Measurements from ENCODE around the gene UBTFL1.
A peak's percentile ranks its signal among the peaks of the same experiment; 100 is the strongest.
"Not testable (repeated sequence)": the region's sequence is repeated elsewhere in the genome, so short reads cannot be mapped to it uniquely, and the experiment has no call there.

UBTFL1 gene, protein sequence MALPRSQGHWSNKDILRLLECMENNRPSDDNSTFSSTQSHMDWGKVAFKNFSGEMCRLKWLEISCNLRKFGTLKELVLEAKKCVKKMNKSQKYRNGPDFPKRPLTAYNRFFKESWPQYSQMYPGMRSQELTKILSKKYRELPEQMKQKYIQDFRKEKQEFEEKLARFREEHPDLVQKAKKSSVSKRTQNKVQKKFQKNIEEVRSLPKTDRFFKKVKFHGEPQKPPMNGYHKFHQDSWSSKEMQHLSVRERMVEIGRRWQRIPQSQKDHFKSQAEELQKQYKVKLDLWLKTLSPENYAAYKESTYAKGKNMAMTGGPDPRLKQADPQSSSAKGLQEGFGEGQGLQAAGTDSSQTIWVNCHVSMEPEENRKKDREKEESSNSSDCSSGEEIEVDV
- 0 to 0.44 (median 0) reads per million in 17 experiments for total RNA-seq

DNA sequence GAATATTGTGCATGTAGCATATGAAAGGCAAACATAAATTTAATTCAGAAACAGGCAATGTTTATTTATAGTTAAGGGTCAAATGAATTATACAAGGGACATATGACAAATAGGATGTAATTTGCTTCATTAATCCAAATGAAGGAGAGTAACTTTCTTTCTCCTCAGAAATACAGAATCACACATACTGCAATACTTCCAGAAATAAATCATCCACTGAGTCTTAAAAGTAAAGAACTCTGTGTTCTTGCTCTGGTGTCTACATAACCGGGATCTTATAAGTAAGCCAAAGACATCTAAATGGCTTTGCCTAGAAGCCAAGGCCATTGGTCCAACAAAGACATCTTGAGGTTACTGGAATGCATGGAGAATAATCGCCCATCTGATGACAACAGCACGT is at the start of gene UBTFL1:
Gene UBTFL1 (plus strand): TSS at position 301 of the 400 bp plus-strand sequence. CDS start 0 bp downstream, at position 301.
- DNase-seq, result not testable (repeated sequence)

DNA sequence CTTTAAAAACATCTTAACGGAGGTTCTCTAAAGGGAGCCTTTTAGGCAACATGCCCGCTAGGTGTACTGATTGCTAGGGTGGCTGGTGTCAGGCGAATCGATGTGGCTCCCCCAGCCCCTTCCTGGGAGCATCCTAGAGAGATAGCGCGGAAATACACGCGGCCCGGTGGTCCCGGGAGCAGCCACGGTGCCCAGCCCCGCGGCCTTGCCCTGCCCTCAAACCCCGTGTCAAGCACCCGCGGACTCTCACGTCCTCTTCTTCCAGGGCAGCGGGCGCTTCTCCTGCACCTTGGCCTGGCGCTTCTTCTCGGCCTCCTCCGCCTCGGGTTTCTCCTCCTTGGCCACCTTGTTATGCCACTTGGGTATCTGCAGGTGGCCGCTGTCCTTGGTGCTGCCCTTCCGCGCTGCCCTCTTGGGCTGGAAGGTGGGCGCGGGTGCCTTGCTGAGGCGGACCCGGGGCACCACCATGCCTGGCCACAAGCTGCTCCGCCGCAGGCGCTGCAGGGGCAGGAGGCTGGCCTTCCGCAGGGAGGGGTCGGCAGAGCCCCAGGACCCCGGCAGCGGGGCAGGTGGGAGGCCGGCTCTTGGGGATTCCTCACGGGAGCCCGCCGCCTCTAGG is 34.0 kb upstream of the UBTFL1 start:
- not testable (repeated sequence) for DNase-seq

DNA sequence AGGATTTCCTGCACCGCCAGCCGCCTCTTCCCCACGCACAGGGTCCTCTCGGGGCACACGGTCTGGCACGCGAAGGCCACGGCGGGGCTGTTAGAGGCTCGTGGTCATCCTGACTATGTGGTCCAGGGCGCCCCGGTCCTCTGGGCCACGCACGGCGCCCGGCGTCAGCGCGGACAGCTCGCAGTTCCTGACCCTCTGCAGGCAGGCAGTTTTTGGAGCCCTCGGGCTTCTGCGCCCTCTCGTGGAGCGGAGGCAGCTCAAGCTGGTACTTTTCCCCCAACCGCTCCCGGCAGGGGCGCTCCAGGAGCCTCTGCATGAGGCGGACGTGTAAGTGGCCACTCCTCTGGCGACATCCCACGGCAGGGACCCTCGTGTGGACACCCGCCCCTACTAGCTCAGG is 33.4 kb upstream of the UBTFL1 start:
- DNase-seq, result not testable (repeated sequence)

DNA sequence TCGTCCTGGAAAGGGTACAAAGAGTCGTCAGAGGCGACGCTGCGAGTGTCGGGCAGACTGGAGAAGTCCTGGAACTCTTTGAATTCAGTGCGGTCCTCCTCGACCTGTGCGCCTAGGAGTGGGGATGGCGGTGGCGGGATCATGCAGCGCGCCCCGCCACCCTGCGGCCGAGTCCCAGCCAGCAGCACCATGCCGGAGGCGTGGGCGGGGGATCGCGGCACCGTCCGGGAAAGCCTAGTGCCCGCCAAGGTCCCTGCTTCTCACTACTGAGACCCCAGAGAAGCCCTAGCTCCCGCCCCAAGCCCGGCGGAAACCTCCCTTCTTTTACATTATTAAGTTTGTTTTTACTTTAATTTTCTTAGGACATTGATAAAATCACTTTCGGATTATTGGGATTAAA is 32.2 kb upstream of the UBTFL1 start:
- not testable (repeated sequence) for DNase-seq

DNA sequence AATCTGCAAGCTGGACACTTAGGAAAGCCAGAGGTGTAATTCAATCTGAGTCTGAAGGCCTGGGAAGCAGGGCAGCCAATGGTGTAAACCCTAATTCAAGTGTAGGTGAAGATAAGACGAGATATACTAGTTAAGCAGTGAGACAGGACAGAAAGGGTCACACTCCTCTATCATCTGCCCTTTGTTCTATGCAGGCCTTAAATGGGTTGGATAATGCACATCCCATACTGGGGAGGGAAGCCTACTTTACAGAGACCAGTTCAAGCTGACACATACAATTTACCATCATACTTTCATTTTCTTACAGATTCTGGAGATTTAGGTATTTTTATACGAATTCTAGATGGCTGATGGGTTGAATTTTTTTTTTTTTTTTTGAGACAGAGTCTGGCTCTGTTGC is 3.0 kb downstream of the UBTFL1 start:
- DNase-seq, result not testable (repeated sequence)

DNA sequence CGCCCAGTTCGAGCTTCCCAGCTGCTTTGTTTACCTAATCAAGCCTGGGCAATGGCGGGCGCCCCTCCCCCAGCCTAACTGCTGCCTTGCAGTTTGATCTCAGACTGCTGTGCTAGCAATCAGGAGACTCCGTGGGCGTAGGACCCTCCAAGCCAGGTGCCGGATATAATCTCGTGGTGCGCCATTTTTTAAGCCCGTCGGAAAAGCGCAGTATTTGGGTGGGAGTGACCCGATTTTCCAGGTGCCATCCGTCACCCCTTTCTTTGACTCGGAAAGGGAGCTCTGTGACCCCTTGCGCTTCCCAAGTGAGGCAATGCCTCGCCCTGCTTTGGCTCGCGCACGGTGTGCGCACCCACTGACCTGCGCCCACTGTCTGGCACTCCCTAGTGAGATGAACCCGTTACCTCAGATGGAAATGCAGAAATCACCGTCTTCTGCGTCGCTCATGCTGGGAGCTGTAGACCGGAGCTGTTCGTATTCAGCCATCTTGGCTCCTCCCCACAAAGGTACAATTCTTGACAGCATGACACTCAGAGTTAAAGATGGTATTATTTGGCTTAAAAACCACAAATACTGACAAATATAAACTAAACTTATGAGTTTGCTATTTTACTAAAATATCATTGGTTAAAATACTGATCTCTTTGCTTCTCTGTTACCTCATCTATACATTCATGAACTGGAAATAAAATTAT is 9.6 kb downstream of the UBTFL1 start:
- not testable (repeated sequence) for DNase-seq

DNA sequence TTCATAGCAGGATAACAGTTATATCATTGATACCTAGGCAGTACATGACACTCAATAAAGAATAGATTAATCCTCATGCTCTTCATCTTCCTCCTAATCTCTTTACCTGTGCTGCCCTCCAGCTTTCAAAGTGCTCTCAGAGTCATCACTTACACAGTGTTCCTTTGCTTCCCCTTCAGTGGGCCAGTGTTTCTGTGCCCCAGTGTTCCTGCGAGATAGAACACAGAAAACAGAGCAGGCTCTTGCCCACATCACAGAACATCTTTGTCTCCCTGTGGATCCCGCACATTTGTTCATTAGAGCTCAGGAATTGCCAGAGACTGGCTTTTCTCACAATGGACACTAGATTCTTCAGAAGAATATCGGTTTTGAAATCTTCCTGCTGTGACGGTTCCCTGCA is 12.5 kb downstream of the UBTFL1 start:
- DNase-seq, result not testable (repeated sequence)

DNA sequence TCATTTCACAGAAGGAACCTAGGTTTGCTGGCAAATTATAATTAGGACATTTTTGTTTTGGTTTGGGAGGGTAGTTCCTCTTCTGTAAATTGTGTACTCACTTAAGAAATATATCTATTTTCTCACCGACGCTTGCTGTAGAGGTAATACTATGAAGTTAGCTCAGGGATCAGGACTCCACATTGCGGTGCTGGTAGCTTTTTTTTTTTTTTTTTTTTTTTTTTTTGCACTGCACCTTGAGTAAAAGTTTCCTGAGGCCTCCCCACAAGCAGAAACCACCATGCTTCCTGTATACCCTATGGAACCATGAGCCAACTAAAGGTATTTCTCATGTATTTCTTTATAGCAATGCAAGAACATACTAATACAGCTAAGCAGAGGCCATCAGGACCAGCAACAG is 14.7 kb downstream of the UBTFL1 start:
- peak in 1 of 4 experiments; percentile 9 for DNase-seq

DNA sequence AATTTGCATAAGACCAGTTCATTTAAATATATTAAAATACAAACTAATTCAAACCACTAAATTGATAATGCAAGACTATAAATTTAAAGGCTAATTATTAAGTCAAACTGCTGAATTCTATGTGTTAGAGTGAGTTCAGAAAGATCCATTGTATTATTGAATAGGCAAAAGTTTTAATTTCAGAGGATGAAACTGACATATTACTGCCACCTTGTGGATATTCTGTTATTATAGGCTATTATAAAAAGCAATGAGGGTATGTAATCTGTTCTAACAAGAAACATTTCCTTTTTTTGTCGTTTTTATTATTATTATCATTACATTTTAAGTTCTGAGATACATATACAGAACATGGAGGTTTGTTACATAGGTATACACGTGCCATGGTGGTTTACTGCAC is 27.8 kb downstream of the UBTFL1 start:
- DNase-seq, result peak in 1 of 4 experiments; percentile 20

DNA sequence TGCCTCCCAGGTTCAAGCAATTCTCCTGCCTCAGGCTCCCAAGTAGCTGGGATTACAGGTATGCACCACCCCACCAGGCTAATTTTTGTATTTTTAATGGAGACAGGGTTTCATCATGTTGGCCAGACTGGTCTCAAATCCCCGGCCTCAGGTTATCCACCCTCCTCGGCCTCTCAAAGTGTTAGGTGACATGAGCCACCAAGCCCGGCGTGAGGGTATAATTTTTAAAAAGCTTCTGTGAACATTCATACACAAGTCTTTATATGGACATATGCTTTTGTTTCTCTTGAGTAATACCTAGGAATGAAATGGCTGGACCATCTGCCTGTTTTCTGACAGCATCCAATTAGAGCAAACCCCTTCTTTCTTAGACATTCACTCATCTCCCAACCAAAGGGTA is 34.4 kb downstream of the UBTFL1 start:
- no peak for DNase-seq

DNA sequence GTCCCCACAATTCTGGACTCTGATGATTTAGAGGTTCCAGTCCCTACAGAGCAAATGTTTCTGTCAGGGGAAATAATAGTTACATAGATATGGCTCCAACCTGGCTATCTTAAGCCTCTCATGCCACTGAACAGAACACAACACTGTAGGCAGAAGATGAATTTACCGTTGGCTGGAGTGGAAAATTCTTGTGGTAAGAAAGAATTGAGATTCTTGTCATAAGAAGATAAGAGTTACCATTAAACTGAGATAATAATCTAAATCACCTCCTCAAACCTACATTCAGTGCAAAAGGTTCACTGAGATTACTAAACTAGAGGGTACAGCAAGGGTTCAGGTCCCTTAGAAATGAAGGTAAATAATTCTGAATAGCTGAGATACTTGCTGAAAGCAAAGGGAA is 38.6 kb downstream of the UBTFL1 start:
- DNase-seq, result no peak

DNA sequence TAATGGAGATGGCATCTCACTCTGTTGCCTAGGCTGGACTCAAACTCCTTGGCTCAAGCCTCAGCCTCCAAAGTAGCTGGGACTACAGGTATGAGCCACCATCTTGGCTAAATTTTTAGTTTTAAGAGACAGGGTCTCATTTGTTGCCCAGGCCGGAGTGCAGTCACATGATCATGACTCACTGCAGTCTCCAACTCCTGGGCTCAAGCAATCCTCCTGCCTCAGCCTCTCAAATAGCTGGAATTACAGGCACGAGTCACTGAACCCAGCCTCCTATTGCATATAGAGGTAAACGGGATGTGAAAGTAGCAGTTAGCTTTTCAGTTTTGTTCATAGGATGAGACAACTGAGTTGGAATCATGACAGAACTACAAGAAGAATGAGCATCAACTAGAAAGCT is 39.2 kb downstream of the UBTFL1 start:
- no peak for DNase-seq

DNA sequence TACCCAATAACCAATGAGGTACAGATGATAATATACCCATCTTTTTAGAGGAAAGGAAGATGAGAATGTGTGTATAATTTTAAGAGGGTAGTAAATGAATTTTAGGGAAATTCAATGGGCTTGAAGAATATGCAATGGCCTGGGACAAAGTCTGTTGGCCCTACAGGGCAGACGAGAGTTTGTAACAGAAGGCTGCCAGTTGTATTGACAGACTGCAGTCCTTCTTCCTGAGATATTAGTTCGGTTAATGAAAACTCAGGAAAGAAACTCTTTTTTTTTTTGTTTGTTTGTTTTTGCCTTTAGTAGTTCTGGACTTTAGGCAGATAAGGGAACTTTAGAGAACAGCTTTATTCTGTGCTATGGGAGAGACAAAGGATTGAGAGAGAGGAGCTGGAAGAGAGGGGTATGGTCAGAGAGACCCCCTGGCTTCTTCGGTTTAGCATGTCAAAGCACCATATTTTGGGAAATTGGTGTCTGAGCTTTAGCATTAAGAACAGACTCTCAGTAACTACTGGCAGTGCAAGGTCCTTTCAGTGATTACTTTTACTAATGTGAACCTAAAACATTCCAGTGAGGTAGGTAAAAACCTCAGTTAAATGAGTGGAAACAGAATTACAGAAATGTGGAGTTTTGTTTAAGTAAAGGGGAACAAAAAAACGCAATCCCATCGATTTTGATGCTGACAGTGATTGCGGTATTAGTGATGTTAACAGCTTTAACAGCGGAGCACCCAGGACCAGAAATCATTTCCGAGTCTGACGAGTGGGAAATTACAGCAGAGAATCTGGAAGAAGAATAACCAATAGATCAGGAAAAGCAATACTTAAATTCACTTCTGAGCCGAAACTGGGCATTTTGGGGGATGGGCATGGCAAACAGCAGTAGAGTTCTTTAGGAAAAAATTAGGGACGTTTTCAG is 48.1 kb downstream of the UBTFL1 start:
- DNase-seq, result no peak

DNA sequence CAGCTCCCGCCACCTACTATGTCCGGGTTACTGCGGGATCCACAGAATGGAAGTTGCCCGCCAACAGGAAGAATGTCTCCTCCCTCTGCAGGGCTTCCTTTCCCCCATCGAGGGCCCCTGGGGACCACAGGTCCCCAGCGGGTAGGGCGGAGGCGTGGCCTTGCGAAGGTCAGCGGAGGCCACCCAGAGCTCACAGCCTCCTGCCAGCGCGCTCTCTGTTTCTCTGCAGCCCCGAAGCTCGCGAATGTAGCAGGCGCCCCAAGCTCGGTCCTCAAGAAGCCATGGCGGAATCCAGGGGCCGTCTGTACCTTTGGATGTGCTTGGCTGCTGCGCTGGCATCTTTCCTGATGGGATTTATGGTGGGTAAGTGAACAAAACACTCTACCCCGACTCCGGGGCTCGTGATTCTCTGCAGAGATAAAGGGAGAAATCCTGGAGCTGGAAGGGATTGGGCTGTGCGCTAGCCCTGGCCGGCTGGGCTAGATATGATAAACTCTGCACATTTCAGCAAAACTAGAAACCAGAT is 48.8 kb downstream of the UBTFL1 start, which contains the start of gene NAALAD2:
Gene NAALAD2 (plus strand): TSS at position 186 of the 526 bp plus-strand sequence. CDS start 96 bp downstream, at position 282.
- DNase-seq, result peak in 2 of 4 experiments; percentile 5 to 7

DNA sequence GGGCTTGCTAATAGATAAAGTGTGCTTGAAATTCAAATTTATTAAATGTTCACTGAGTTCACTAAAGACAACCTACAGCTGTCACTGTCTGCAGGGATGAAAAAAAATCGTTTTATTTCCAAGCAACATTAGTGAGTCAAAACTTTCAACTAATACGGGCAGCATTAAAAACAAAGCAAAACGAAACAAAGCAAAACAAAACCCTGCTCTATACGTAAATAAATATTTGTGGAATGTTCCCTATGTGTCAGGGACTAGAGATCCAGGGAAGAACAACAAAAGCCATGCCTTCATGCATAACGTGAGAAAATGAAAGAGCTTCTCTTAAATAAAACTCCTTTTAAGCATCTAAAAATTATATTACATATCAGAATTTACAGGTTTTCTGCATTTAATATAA is 49.3 kb downstream of the UBTFL1 start:
- no peak for DNase-seq
